Natural killer cell treated with Interleukin-12 subunit alpha and Interleukin-12 subunit beta and Interleukin-15 and Interleukin-18, amount 100 ng/mL, for 72 hours (primary cell): ENCODE data around the gene SFXN3. TPM values are rescaled to one million over a fixed set of nuclear protein-coding genes. Genes with fewer than 3 reads are reported as not detected.

Source experiments
- ATAC-seq, 2 donors: fragments of 150-1000 bp; cut with Tn5 transposase in 1 of 2; sonication (Bioruptor Pico), chemical (Tn5 transposase) in 1 of 2; 2 replicates each; pipeline ENCODE4 v1.10.0; 2021
- DNase-seq: peaks from one replicate; pipeline ENCODE4 v3.0.0; 2022; ENCODE audit warnings: low spot score
- H3K27ac Mint-ChIP-seq, 2 donors: 1 replicate in 1 of 2; 2 replicates in 1 of 2; pipeline ENCODE4 v1.8.0; 2022; ENCODE audit warnings: mixed read lengths in 2 of 2, mild to moderate bottlenecking in 1 of 2, moderate library complexity in 1 of 2
- H3K27me3 Mint-ChIP-seq, 2 donors: 1 replicate in 1 of 2; 2 replicates in 1 of 2; pipeline ENCODE4 v1.8.0; 2022; ENCODE audit warnings: mixed read lengths in 2 of 2
- H3K36me3 Mint-ChIP-seq: one replicate; pipeline ENCODE4 v1.8.0; 2022; ENCODE audit warnings: mixed read lengths
- H3K4me1 Mint-ChIP-seq, 2 donors: 1 replicate in 1 of 2; 2 replicates in 1 of 2; pipeline ENCODE4 v1.8.0; 2022; ENCODE audit warnings: low read depth in 2 of 2, mixed read lengths in 2 of 2, mild to moderate bottlenecking in 1 of 2
- H3K4me3 Mint-ChIP-seq: one replicate; pipeline ENCODE4 v1.8.0; 2022; ENCODE audit warnings: mixed read lengths
- H3K9me3 Mint-ChIP-seq: 2 replicates; pipeline ENCODE4 v1.8.0; 2022; ENCODE audit warnings: mixed read lengths
- total RNA-seq, 2 donors: library from RNA; stranded (reverse); gene quantifications; one replicate each; pipeline ENCODE4 v1.2.3, GENCODE V29; 2022

Gene SFXN3
- total RNA-seq, 2 donors from 2014 or later, result 12.5 to 21.1 TPM

DNA sequence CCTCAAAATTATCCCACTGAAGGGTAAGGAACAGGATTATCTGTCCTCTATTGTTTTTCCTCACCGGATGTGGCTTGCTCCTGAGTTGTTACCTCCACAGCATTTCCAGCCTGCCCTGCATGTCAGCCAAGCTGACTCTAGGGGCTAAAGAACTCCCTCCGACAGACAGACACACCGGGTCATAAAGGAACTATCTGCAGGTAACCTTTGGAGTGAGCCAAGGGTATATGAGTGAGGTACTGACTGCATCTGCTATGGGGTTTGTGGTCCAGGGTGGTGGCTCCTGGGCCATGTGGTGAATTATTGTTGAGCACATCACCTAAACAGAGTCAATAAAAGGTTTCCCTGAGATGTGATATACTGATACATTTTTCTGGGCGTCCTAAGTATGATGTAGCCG is 23.8 kb downstream of the SFXN3 start:
- Mint-ChIP-seq H3K4me1 (peaks cover 12 to 15% of the 10 kb centered on the region in 2 donors), H3K27ac (no peak overlapping the region), H3K27me3 (peaks cover 5 to 13% of the 10 kb centered on the region in 2 donors), H3K9me3 (no peaks in the 10 kb centered on the region), H3K36me3 (no peaks in the 10 kb centered on the region), H3K4me3 (no peak overlapping the region)
- DNase-seq (no peak), ATAC-seq (no peak)

DNA sequence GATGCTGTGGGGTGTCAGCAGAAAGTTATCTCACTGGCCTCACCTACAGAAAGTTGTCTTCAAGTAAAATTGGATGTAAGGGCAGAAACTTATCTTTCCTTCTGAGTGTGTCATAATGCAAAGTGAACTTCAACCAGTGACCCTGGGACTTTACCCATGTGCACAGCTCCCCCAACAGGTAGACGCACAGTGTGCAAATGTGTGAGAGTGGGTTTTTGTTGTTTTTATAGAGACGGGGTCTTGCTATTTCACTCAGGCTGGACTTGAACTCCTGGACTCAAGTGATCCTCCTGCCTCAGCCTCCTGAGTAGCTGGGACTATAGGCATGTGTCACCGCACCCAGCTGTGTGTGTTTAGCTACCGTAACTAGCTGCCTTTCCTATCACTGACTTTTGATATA is 24.4 kb downstream of the SFXN3 start:
- Mint-ChIP-seq H3K4me1 (peaks cover 14 to 16% of the 10 kb centered on the region in 2 donors), H3K9me3 (no peaks in the 10 kb centered on the region), H3K36me3 (no peaks in the 10 kb centered on the region), H3K4me3 (no peak overlapping the region), H3K27ac (no peak overlapping the region), H3K27me3 (peaks cover 5 to 9% of the 10 kb centered on the region in 2 donors)
- DNase-seq (no peak), ATAC-seq (no peak)

DNA sequence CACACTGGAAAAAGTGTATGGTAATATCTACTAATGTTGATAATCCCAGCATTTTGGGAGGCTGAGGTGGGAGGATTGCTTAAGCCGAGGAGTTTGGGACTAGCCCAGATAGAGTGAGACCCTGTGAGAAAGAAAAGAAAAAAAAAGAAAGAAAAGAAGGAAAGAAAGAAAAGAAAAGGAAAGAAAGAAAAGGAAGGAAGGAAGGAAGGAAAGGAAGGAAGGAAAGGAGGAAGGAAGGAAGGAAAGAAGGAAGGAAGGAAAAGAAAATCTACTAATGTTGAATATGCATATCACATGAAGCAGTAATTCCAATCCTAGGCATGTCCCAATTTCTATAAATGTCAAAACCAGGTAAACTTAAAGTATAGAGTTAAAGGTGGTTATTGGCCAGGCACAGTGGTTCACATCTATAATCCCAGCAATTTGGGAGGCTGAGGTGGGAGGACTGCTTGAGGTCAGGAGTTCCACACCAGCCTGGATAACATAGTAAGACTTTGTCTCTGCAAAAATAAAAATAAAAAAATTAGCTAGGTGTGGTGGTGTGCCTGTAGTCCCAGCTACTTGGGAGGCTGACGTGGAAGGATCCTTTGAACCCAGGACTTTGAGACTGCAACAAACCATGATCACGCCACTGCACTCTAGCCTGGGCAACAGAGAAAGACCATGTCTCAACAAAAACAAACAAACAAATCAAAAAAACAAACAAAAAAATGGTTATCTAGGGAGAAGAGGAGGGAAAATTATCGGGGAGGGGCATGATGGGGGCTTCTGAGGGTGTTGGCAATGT is 25.5 kb downstream of the SFXN3 start:
- Mint-ChIP-seq H3K9me3 (no peaks in the 10 kb centered on the region), H3K4me1 (peaks cover 9 to 13% of the 10 kb centered on the region in 2 donors), H3K36me3 (no peaks in the 10 kb centered on the region), H3K4me3 (no peak overlapping the region), H3K27me3 (no peaks in the 10 kb centered on the region), H3K27ac (no peak overlapping the region)
- DNase-seq (no peak), ATAC-seq (no peak)

DNA sequence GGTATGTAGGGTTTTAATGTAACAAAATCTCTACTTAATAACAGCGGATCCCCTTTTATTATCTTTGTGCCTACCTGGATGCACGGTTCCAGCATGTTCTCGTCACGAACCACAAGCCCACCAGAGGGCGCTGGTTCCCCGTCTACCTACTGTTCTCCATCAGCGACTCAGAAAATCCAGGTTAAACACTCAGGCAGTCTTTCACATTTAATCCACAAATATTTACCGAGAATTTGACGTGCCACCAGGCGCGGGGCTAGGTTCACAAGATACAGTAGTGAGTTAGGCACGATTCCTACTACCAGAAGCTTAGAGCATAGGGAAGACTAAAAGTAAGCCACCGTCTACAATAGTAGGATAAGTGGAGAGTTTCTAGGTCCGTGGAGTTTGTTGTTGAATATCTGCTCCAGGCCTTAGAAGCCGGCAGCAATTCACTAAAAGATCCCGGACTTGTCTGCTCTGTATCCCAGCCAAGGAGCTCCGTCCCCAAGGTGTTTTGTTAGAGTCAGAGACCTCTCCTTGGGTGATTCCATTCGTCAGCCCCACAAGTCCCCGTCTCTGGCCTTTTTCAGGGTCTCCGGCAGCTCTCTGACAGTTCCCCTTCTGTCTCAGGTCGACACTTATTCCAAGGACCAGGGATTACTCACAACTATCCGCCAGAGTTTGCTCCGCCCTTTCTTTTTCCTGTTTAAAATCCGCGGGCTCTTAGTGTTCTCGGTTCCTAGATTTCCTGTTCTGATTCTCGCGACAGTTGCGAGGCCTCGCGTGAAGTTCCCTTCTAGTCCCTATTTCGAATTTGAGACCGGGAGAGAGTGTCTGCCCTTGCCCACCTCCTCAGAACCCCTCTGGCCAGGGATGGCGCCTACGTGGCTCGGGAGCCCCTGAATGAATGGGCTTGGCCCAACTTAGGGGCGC is 29.3 kb downstream of the SFXN3 start:
- ATAC-seq, result peak; percentile 72 to 85
- DNase-seq, result peak; percentile 90
- peak overlapping the region; percentile 90 to 93 for H3K27ac Mint-ChIP-seq
- H3K4me1 Mint-ChIP-seq, result peaks cover 20 to 22% of the 10 kb centered on the region in 2 donors
- H3K9me3 Mint-ChIP-seq, result no peaks in the 10 kb centered on the region
- peak overlapping the region; percentile 93 for H3K4me3 Mint-ChIP-seq
- H3K36me3 Mint-ChIP-seq, result no peaks in the 10 kb centered on the region
- peaks cover 10 to 12% of the 10 kb centered on the region in 2 donors for H3K27me3 Mint-ChIP-seq

DNA sequence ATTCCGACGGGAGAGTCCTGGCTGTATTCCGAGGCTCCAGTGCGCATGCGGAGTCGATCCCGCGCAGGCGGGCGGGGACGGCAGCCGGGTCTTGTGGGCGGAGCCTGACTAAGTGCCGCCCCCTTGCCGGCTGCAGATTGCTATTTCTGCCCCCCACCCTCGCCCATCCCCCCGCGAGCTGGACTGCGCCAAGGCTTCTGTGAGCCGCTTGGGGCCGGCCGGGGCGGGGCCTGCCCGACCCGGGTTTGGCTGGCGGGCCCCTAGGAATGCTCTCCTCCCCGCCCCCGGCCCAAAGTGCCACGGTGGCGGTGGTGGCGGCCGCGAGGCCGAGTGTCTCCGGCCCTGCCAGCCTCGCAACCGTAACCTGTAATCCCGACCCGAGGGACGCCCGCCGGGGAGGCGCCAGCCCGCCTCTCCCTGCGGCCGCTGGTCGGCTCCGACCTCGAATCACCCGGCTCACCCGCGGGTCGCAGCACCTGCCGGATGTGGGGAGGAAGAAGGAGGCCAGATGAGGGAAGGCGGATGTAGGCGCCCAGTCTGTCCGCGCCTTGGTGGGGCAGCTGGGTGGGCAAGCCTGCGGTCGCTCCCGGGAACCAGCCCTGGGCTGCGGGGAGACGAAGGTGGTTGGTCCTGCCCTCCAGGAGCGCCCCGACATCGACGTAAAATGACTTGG is 30.1 kb downstream of the SFXN3 start:
- Mint-ChIP-seq H3K27me3 (peaks cover 14 to 18% of the 10 kb centered on the region in 2 donors), H3K4me1 (peaks cover 20 to 25% of the 10 kb centered on the region in 2 donors), H3K27ac (peak overlapping the region; percentile 90 to 93), H3K9me3 (no peaks in the 10 kb centered on the region), H3K4me3 (peak overlapping the region; percentile 93), H3K36me3 (no peaks in the 10 kb centered on the region)
- peak; percentile 95 for DNase-seq
- peak; percentile 86 to 90 for ATAC-seq

DNA sequence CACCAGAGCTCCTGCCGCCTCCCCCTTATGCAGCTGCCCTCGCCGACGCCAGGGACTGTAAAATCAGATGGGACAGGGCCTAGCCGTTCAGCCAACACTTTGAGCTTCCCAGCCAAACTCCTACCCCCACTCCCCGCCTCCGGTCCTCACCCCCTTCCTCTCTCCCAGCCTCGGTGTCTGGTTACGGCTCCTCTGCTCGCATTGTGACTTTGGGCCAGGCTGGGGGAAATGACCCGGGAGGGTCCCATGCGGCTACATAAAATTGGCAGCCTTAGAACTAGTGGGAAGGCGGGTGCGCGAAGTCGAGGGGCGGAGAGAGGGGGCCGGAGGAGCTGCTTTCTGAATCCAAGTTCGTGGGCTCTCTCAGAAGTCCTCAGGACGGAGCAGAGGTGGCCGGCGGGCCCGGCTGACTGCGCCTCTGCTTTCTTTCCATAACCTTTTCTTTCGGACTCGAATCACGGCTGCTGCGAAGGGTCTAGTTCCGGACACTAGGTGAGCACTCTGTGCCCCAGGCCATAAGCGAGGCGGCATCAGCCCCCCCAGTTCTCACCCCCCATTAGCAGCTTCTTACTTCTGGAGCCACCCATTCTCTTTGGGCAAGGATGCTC is 30.7 kb downstream of the SFXN3 start, which contains the start of gene KAZALD1:
TSS of gene KAZALD1 (plus strand) at position 366 of the 608 bp plus-strand sequence. CDS start 604 bp downstream, outside the sequence.
- ATAC-seq (no peak), DNase-seq (no peak)
- peaks cover 14 to 20% of the 10 kb centered on the region in 2 donors for H3K27me3 Mint-ChIP-seq
- peak within 1 kb of the TSS; percentile 90 to 93 for H3K27ac Mint-ChIP-seq
- no peaks in the 10 kb centered on the region for H3K9me3 Mint-ChIP-seq
- H3K4me3 Mint-ChIP-seq, result peak within 1 kb of the TSS; percentile 93
- H3K36me3 Mint-ChIP-seq, result no peaks in the 10 kb centered on the region
- H3K4me1 Mint-ChIP-seq, result peaks cover 20 to 27% of the 10 kb centered on the region in 2 donors

DNA sequence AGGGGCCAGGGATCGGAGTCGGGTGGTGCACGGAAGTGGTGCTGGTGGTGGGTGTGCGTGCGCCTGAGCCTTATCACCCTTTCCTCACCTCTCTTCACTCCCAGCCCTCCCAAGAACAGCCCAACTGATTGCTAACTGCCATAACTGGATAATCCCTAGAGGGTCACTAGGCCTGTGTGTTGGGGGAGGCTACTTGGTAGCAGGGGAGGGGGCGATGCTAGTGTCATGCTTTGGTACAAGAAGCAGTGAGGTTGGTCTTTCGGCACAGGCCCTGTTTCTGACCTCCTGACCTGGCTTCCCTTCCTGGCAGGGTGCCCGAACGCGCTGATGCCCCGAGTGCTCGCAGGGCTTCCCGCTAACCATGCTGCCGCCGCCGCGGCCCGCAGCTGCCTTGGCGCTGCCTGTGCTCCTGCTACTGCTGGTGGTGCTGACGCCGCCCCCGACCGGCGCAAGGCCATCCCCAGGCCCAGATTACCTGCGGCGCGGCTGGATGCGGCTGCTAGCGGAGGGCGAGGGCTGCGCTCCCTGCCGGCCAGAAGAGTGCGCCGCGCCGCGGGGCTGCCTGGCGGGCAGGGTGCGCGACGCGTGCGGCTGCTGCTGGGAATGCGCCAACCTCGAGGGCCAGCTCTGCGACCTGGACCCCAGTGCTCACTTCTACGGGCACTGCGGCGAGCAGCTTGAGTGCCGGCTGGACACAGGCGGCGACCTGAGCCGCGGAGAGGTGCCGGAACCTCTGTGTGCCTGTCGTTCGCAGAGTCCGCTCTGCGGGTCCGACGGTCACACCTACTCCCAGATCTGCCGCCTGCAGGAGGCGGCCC is 31.4 kb downstream of the SFXN3 start:
- DNase-seq (no peak), ATAC-seq (peak; percentile 40 to 47)
- H3K36me3 Mint-ChIP-seq, result no peaks in the 10 kb centered on the region
- H3K4me1 Mint-ChIP-seq, result peaks cover 20 to 27% of the 10 kb centered on the region in 2 donors
- peaks cover 14 to 20% of the 10 kb centered on the region in 2 donors for H3K27me3 Mint-ChIP-seq
- H3K27ac Mint-ChIP-seq, result peak overlapping the region in 1 of 2 donors; percentile 56
- H3K4me3 Mint-ChIP-seq, result peak overlapping the region; percentile 70
- H3K9me3 Mint-ChIP-seq, result no peaks in the 10 kb centered on the region

DNA sequence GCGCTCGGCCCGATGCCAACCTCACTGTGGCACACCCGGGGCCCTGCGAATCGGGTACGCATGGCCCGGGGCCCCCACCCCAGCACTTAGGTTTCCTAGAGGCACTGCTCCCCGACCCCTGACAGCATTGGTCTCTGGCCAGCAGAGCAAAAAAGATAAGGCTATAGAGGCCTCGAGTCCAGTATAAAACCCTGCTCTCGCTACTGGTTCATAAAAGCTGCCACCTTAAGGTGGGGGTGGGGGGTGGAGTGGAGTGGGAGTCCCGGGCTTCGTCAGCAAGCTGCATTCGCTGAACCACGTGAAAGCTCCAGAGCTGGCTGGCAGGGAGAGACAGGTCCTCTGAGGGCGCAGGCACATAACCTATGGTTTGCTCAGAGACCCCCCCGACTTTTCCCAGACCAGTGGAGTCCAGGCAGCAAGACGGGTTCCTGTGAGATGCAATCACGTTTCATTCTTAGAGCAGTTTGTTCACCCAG is 32.1 kb downstream of the SFXN3 start:
- DNase-seq, result no peak
- Mint-ChIP-seq H3K9me3 (no peaks in the 10 kb centered on the region), H3K27ac (no peak overlapping the region), H3K4me3 (peak overlapping the region; percentile 25), H3K4me1 (peaks cover 20 to 27% of the 10 kb centered on the region in 2 donors), H3K36me3 (no peaks in the 10 kb centered on the region), H3K27me3 (peaks cover 14 to 20% of the 10 kb centered on the region in 2 donors)
- ATAC-seq, result no peak

DNA sequence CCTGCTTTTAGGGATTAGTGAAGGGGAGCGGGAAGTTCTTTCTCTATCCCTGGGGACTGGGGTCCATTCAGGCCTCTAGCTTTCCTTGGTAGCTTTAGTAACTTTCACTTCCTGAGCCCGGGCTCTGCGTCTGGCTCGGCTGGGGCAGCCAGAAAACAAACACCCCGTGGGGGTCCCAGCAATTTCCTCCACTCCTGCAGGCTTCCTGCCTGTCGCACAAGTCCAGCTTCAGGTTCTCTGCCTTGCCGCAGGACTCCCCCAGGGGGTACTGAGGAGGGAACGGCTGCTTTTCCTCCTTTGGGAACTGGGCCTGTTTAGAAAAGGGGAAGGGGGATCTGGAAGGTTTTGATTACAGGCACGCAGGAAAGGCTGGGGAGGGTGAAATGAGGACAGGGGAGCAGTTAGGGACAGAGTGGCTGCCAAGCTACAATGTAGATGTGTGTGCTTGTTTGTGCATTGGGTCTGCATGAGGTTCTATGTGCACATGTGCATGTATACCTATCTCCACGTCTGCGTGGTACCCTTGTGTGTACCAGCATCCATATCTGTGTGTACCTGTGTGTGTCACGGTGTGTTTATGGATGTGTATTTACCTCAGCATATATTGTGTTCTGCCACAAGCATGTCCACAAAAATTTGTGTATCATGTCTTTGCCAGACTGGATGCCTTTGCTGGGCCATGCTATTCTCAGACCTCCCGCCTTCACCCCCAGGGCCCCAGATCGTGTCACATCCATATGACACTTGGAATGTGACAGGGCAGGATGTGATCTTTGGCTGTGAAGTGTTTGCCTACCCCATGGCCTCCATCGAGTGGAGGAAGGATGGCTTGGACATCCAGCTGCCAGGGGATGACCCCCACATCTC is 32.7 kb downstream of the SFXN3 start:
- DNase-seq, result no peak
- Mint-ChIP-seq H3K9me3 (no peaks in the 10 kb centered on the region), H3K27me3 (peaks cover 14 to 20% of the 10 kb centered on the region in 2 donors), H3K4me3 (peak overlapping the region; percentile 25), H3K27ac (no peak overlapping the region), H3K36me3 (no peaks in the 10 kb centered on the region), H3K4me1 (peaks cover 20 to 27% of the 10 kb centered on the region in 2 donors)
- ATAC-seq, result no peak

DNA sequence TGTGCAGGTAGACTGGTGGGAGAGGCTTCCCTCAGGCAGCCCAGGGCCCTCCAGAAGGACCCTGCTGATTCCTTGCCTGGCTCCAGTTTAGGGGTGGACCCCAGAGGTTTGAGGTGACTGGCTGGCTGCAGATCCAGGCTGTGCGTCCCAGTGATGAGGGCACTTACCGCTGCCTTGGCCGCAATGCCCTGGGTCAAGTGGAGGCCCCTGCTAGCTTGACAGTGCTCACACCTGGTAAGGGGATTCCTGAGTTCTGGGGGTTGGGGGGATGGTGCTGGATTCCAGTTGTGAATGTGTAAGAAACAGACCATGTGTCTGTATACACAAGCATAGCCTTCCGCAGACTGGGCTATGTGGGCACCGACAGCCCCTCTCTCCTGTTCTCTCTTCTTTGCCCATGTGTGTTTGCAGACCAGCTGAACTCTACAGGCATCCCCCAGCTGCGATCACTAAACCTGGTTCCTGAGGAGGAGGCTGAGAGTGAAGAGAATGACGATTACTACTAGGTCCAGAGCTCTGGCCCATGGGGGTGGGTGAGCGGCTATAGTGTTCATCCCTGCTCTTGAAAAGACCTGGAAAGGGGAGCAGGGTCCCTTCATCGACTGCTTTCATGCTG is 33.5 kb downstream of the SFXN3 start:
- Mint-ChIP-seq H3K36me3 (no peaks in the 10 kb centered on the region), H3K9me3 (no peaks in the 10 kb centered on the region), H3K27ac (no peak overlapping the region), H3K4me3 (no peak overlapping the region), H3K4me1 (peaks cover 17 to 25% of the 10 kb centered on the region in 2 donors), H3K27me3 (peaks cover 14 to 20% of the 10 kb centered on the region in 2 donors)
- no peak for DNase-seq
- no peak for ATAC-seq

DNA sequence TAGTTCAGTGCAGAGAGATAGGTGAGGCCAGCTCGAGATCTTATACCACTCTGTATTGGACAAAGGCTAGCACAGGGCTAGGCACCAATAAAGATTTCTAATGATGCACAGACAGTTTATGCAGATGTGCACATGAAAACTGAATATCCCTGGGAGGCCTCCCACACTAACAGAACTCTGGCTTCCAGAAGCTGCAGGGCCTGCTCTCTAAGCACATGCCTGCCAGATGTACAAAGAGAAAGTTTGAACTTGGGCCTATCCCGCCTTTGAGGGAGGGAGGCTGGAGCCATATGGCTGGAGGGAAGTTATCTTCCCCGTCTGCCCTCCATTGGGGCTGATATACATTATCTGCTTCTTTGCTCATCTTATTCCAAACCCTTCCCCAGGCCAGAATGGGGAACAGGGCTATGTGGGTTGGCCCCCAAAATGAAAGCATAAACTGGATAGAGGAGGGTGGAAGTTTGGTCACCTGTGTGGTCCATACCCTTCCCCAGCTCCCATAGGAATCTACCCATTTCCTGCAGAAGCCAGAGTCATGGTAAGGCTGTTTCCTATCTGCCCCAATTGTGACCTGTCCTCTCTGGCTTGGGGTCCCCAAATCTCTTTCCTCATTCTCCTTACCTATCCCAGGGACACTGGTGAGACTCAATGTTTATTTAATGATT is 34.6 kb downstream of the SFXN3 start:
- H3K36me3 Mint-ChIP-seq, result no peaks in the 10 kb centered on the region
- H3K27ac Mint-ChIP-seq, result no peak overlapping the region
- H3K4me1 Mint-ChIP-seq, result peaks cover 10 to 16% of the 10 kb centered on the region in 2 donors
- ATAC-seq (no peak), DNase-seq (no peak)
- H3K4me3 Mint-ChIP-seq, result peak overlapping the region; percentile 34
- H3K9me3 Mint-ChIP-seq, result no peaks in the 10 kb centered on the region
- peaks cover 14 to 20% of the 10 kb centered on the region in 2 donors for H3K27me3 Mint-ChIP-seq
